ENCODE data around the gene PAX3.

- no peak for TF ChIP-seq CTCF (IDR thresholded peaks at IDR 0.05)
- no peak for TF ChIP-seq POLR2A (IDR thresholded peaks at IDR 0.05)
- TF ChIP-seq EP300 (IDR thresholded peaks at IDR 0.05) = no peak
Observed at GRCh38 chr2:222284466-222284865, 14.3 kb downstream of the PAX3 start.
